ENCODE measurements around the gene FARSA. TPM values are rescaled to one million over a fixed set of nuclear protein-coding genes. Genes with fewer than 3 reads are reported as not detected.
A peak's percentile ranks its signal among the peaks of the same experiment; 100 is the strongest.

FARSA gene
- total RNA-seq, 1 donor from 2014 or later, result 44.4 TPM

DNA sequence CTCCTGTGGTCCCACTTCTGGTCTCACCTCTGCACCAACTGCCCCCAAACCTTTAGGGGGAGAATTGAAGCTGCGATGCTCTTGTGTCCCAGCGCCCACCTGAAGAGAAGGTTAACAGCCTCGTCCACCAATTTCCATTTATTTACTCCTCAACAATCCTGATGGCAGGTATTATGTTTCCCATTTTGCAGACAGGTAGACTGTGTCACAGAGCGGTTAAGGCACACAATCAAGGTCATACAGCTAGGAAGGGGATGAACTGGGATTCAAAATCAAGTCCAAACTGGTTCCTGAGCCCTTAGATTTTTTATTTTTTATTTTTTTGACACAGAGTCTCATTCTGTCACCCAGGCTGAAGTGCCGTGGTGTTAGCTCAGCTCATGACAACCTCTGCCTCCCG, 58.4 kb downstream of the FARSA start:
- Histone ChIP-seq H3K4me1 (peaks cover 6% of the 10 kb centered on the region), H3K4me3 (no peak overlapping the region), H3K27me3 (ENCODE audit: low read depth) (no peaks in the 10 kb centered on the region), H3K27ac (no peak overlapping the region), H3K9me3 (no peaks in the 10 kb centered on the region), H3K36me3 (peaks cover 40% of the 10 kb centered on the region)
- DNase-seq (no peak), ATAC-seq (no peak)
- TF ChIP-seq, protein P1, sequence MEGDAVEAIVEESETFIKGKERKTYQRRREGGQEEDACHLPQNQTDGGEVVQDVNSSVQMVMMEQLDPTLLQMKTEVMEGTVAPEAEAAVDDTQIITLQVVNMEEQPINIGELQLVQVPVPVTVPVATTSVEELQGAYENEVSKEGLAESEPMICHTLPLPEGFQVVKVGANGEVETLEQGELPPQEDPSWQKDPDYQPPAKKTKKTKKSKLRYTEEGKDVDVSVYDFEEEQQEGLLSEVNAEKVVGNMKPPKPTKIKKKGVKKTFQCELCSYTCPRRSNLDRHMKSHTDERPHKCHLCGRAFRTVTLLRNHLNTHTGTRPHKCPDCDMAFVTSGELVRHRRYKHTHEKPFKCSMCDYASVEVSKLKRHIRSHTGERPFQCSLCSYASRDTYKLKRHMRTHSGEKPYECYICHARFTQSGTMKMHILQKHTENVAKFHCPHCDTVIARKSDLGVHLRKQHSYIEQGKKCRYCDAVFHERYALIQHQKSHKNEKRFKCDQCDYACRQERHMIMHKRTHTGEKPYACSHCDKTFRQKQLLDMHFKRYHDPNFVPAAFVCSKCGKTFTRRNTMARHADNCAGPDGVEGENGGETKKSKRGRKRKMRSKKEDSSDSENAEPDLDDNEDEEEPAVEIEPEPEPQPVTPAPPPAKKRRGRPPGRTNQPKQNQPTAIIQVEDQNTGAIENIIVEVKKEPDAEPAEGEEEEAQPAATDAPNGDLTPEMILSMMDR (IDR thresholded peaks at IDR 0.05), result no peak
- intact Hi-C loops (cut with DNase I), result no loop called here

DNA sequence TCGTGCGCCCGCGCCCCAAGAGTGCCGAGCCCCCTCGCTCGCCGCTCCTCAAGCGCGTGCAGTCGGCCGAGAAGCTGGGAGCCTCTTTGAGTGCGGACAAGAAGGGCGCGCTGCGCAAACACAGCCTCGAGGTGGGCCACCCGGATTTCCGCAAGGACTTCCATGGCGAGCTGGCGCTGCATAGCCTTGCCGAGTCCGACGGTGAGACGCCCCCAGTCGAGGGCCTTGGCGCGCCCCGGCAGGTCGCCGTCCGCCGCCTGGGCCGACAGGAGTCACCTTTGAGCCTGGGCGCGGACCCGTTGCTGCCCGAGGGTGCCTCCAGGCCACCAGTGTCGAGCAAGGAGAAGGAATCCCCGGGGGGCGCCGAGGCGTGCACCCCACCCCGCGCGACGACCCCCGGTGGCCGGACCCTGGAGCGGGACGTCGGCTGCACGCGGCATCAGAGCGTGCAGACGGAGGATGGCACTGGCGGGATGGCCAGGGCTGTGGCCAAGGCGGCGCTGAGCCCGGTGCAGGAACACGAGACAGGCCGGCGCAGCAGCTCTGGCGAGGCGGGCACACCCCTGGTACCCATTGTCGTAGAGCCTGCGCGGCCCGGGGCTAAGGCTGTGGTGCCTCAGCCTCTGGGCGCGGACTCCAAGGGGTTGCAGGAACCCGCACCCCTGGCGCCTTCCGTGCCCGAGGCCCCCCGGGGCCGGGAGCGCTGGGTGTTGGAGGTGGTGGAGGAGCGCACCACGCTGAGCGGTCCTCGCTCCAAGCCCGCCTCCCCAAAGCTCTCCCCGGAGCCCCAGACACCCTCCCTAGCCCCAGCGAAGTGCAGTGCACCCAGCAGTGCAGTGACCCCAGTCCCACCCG, 59.4 kb downstream of the FARSA start:
- Histone ChIP-seq H3K9me3 (no peaks in the 10 kb centered on the region), H3K27me3 (ENCODE audit: low read depth) (no peaks in the 10 kb centered on the region), H3K27ac (no peak overlapping the region), H3K4me1 (no peaks in the 10 kb centered on the region), H3K4me3 (peak overlapping the region; percentile 42), H3K36me3 (peaks cover 40% of the 10 kb centered on the region)
- TF ChIP-seq, protein P1 (IDR thresholded peaks at IDR 0.05), result no peak
- intact Hi-C loops (cut with DNase I), result no loop called here
- no peak for ATAC-seq
- DNase-seq, result no peak

DNA sequence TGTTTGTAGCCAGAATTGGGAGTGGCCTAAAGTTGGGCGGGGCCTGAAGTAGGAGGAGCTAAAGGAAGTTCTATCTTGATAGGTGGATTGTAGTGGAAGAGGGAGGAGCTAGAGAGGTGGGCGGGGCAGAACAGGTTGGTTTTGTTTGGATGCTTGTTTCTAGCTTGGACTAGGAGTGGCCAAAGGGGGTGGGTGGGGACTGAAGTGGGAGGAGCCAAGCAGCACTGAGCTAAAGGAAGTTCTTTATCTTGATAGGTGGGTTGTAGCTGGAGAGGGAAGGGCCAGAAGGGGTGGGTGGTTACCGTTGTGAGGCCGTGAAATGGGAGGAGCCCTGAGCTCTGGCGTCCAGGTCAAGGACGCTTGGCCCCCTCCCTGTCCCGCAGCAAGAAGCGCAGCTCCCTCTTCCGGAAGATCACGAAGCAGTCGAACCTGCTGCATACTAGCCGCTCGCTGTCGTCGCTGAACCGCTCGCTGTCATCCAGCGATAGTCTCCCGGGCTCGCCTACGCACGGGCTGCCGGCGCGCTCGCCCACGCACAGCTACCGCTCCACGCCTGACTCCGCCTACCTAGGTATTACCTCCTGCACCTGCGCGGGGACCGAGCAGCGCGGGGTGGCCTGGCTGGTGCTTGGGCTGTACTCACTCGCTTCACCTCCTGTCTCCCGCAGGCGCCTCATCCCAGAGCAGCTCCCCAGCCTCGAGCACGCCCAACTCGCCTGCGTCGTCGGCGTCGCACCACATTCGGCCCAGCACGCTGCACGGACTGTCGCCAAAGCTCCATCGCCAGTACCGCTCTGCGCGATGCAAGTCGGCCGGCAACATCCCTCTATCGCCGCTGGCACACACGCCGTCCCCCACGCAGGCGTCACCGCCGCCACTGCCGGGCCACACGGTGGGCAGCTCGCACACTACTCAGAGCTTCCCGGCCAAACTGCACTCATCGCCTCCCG, 60.3 kb downstream of the FARSA start:
- no peaks in the 10 kb centered on the region for H3K9me3 ChIP-seq
- intact Hi-C loops (cut with DNase I), result no loop called here
- peak overlapping the region; percentile 42 for H3K4me3 ChIP-seq
- TF ChIP-seq, protein P1 (IDR thresholded peaks at IDR 0.05), result peak; percentile 9
- no peak overlapping the region for H3K27ac ChIP-seq
- no peaks in the 10 kb centered on the region for H3K4me1 ChIP-seq
- peak; percentile 83 for DNase-seq
- peaks cover 35% of the 10 kb centered on the region for H3K36me3 ChIP-seq
- peak; percentile 79 to 85 for ATAC-seq
- no peaks in the 10 kb centered on the region for H3K27me3 ChIP-seq (ENCODE audit: low read depth)

Small RNA genes within 50 kb of the gene (microRNA-seq; reads per million reads assigned to microRNA genes)
- not detected for gene MIR5695 (ENCODE audit: borderline number of aligned reads)
- not detected for gene MIR6515 (ENCODE audit: borderline number of aligned reads)

Other genes starting within 250 kb of the FARSA start
- gene GNG14, start 245.7 kb downstream of the FARSA start, total RNA-seq, result not detected
- 6.0 TPM for gene FBXW9, start 237.1 kb downstream of the FARSA start, total RNA-seq
- 42.7 TPM for gene TNPO2, start 209.8 kb downstream of the FARSA start, total RNA-seq
- gene TRIR, start 199.0 kb downstream of the FARSA start, total RNA-seq, result 154 TPM
- 57.5 TPM for gene GET3, start 196.2 kb downstream of the FARSA start, total RNA-seq
- not detected for gene BEST2, start 181.9 kb downstream of the FARSA start, total RNA-seq
- 57.5 TPM for gene HOOK2, start 158.2 kb downstream of the FARSA start, total RNA-seq
- gene JUNB, start 142.2 kb downstream of the FARSA start, total RNA-seq, result 131 TPM
- gene PRDX2, start 131.9 kb downstream of the FARSA start, total RNA-seq, result 101 TPM
- gene THSD8, start 131.6 kb downstream of the FARSA start, total RNA-seq, result 1.5 TPM
- gene RNASEH2A, start 127.1 kb downstream of the FARSA start, total RNA-seq, result 10.9 TPM
- not detected for gene RTBDN, start 99.1 kb downstream of the FARSA start, total RNA-seq
- 0.15 TPM for gene MAST1, start 95.2 kb downstream of the FARSA start, total RNA-seq
- gene DNASE2, start 52.3 kb downstream of the FARSA start, total RNA-seq, result 101 TPM
- 0.24 TPM for gene KLF1, start 46.5 kb downstream of the FARSA start, total RNA-seq
- gene GCDH, start 42.6 kb downstream of the FARSA start, total RNA-seq, result 23.9 TPM
- gene SYCE2, start 14.4 kb downstream of the FARSA start, total RNA-seq, result not detected
- gene CALR, start 4.9 kb upstream of the FARSA start, total RNA-seq, result 872 TPM
- gene RAD23A, start 12.2 kb upstream of the FARSA start, total RNA-seq, result 93.3 TPM
- 14.8 TPM for gene GADD45GIP1, start 23.5 kb upstream of the FARSA start, total RNA-seq
- 0.32 TPM for gene DAND5, start 35.9 kb upstream of the FARSA start, total RNA-seq
- gene NFIX, start 61.8 kb upstream of the FARSA start, total RNA-seq, result 146 TPM
- 27.2 TPM for gene LYL1, start 169.1 kb upstream of the FARSA start, total RNA-seq
- 29.3 TPM for gene TRMT1, start 183.0 kb upstream of the FARSA start, total RNA-seq
- gene NACC1, start 184.6 kb upstream of the FARSA start, total RNA-seq, result 35.2 TPM
- gene STX10, start 216.7 kb upstream of the FARSA start, total RNA-seq, result 82.7 TPM
- 80.2 TPM for gene IER2, start 216.7 kb upstream of the FARSA start, total RNA-seq